OCI-LY3 (cell line): ENCODE data around the gene KIRREL1.

Source experiments
- H2AFZ ChIP-seq: fragments of 200-600, 300-600 bp; shearing (Covaris generic); 2 replicates; pipeline ENCODE4 v1.6.0; 2014; ENCODE audit warnings: antibody characterized with exemption, low read depth, low read length
- H3K27ac ChIP-seq: fragments of 200-600, 300-600 bp; sonication (generic); 2 replicates; pipeline ENCODE4 v1.5.1; 2014; ENCODE audit warnings: mild to moderate bottlenecking, low read length, moderate library complexity, mixed read lengths
- H3K27me3 ChIP-seq: fragments of 200-600, 300-600 bp; sonication (generic); 2 replicates; pipeline ENCODE4 v1.6.1; 2014; ENCODE audit warnings: low read depth, low read length, mixed read lengths
- H3K36me3 ChIP-seq: fragments of 200-600, 300-600 bp; sonication (generic); replicated peaks from 2 replicates; pipeline ENCODE3; 2014; ENCODE audit warnings: low read depth, low read length, mixed read lengths
- H3K4me1 ChIP-seq: fragments of 300-600, 200-600 bp; sonication (generic); 2 replicates; pipeline ENCODE4 v1.6.1; 2014; ENCODE audit warnings: low read length, mixed read lengths
- H3K4me2 ChIP-seq: fragments of 200-600, 300-600 bp; sonication (generic); 2 replicates; pipeline ENCODE4 v1.6.1; 2014; ENCODE audit warnings: low read length, mixed read lengths
- H3K4me3 ChIP-seq: fragments of 300-600, 200-600 bp; sonication (generic); 2 replicates; pipeline ENCODE4 v1.5.1; 2014; ENCODE audit warnings: antibody characterized with exemption, mild to moderate bottlenecking, low read length, moderate library complexity
- H3K79me2 ChIP-seq: fragments of 300-600, 200-600 bp; shearing (Covaris generic); 2 replicates; pipeline ENCODE4 v1.6.1; 2014; ENCODE audit warnings: mild to moderate bottlenecking, low read length, mixed read lengths
- H3K9ac ChIP-seq: fragments of 300-600, 200-600 bp; shearing (Covaris generic); 2 replicates; pipeline ENCODE4 v1.6.0; 2014; ENCODE audit warnings: mild to moderate bottlenecking, low read length, moderate library complexity
- H3K9me3 ChIP-seq: fragments of 200-600, 300-600 bp; shearing (Covaris generic); 2 replicates; pipeline ENCODE4 v1.6.1; 2014; ENCODE audit warnings: low read length, mixed read lengths; ENCODE audit not compliant: insufficient read depth
- H4K20me1 ChIP-seq: fragments of 200-600, 300-600 bp; sonication (generic); 2 replicates; pipeline ENCODE4 v1.6.1; 2016; ENCODE audit warnings: low read length, mixed read lengths; ENCODE audit not compliant: insufficient read depth
- EZH2phosphoT487 ChIP-seq: fragments of 200-600 bp; shearing (Covaris generic); IDR thresholded peaks from 2 replicates; pipeline ENCODE4 v1.6.1; 2018; ENCODE audit warnings: antibody characterized with exemption, mixed run types, low read depth
- TF ChIP-seq, protein P1 (sequence below): fragments of 200-600, 300-600 bp; sonication (generic); IDR thresholded peaks from 2 replicates; pipeline ENCODE4 v1.5.1; 2014; ENCODE audit warnings: antibody characterized with exemption, low read length, low read depth

KIRREL1 gene

DNA sequence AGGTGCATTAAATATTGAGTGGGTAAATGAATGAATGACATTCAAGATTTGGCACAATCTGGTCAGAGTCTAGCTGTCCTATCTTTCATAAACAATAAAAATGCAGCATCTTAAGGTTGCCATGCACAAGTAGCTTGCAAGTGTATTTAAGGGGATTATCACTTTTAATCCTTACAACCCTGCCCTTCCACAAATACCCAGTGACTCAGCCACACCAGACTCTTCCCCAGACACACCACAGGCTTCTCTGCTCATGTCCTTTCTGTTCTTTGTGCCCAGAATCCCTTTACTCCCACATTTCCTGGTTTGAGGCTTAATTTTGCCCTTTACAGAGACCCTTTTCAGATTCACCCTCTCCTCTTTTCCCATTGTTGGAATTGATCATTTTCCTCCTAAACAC, 59.8 kb downstream of the KIRREL1 start:
- TF ChIP-seq, protein P1, sequence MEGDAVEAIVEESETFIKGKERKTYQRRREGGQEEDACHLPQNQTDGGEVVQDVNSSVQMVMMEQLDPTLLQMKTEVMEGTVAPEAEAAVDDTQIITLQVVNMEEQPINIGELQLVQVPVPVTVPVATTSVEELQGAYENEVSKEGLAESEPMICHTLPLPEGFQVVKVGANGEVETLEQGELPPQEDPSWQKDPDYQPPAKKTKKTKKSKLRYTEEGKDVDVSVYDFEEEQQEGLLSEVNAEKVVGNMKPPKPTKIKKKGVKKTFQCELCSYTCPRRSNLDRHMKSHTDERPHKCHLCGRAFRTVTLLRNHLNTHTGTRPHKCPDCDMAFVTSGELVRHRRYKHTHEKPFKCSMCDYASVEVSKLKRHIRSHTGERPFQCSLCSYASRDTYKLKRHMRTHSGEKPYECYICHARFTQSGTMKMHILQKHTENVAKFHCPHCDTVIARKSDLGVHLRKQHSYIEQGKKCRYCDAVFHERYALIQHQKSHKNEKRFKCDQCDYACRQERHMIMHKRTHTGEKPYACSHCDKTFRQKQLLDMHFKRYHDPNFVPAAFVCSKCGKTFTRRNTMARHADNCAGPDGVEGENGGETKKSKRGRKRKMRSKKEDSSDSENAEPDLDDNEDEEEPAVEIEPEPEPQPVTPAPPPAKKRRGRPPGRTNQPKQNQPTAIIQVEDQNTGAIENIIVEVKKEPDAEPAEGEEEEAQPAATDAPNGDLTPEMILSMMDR: no peak
- no peak for TF ChIP-seq EZH2phosphoT487
- Histone ChIP-seq H3K9ac (no peak overlapping the region), H2AFZ (no peak overlapping the region), H3K9me3 (no peaks in the 10 kb centered on the region), H3K4me1 (no peaks in the 10 kb centered on the region), H3K27ac (no peak overlapping the region), H3K4me3 (no peak overlapping the region), H3K27me3 (peaks cover 83% of the 10 kb centered on the region), H3K79me2 (no peaks in the 10 kb centered on the region), H3K36me3 (no peaks in the 10 kb centered on the region), H4K20me1 (no peaks in the 10 kb centered on the region), H3K4me2 (no peak overlapping the region)

DNA sequence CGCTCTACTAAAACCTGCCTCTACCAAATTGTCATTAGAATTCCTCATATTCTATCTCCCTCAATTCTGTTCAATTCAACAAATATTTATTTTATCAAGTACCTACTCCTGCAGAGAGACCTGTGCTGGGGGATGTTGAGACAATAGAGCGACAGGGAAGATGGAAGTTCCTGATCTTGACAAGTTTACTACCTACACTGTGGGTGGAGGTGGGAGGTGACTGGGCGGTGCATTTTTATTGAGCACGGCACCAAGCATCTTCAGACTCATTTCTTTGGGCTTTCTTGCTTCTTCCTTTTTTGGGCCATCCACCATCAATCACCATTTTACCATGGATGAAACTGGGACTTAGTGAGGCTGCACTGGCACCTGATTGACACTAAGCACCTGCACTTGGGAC, 61.3 kb downstream of the KIRREL1 start:
- Histone ChIP-seq H3K9me3 (no peaks in the 10 kb centered on the region), H2AFZ (no peak overlapping the region), H3K4me1 (no peaks in the 10 kb centered on the region), H3K27ac (no peak overlapping the region), H3K4me3 (no peak overlapping the region), H3K4me2 (no peak overlapping the region), H3K27me3 (peaks cover 83% of the 10 kb centered on the region), H3K79me2 (no peaks in the 10 kb centered on the region), H3K9ac (no peak overlapping the region), H3K36me3 (no peaks in the 10 kb centered on the region), H4K20me1 (no peaks in the 10 kb centered on the region)
- TF ChIP-seq EZH2phosphoT487: no peak
- TF ChIP-seq, protein P1: no peak

DNA sequence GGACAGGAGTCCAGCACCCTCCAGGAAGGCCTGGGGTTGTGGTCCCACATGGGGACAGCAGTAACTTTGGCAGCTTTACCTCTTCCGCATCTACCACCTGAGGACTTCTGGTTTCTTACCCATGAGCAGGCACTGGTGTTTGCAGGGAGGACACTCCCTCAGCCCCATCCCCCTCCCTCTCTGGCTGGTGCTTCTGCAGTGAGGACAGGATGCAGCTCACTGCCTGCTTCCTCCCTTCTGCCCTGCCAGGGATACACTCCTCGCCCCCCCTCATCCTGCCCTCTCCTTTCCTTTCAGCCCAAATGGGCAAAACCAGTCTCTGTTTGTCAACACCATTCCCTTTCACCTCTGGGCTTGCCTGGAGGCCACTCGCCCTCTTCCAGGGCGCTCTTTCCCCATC, 62.4 kb downstream of the KIRREL1 start:
- Histone ChIP-seq H3K27me3 (peaks cover 84% of the 10 kb centered on the region), H3K79me2 (no peaks in the 10 kb centered on the region), H3K27ac (no peak overlapping the region), H4K20me1 (no peaks in the 10 kb centered on the region), H3K4me3 (no peak overlapping the region), H2AFZ (no peak overlapping the region), H3K9ac (no peak overlapping the region), H3K36me3 (no peaks in the 10 kb centered on the region), H3K4me1 (no peaks in the 10 kb centered on the region), H3K9me3 (no peaks in the 10 kb centered on the region), H3K4me2 (no peak overlapping the region)
- TF ChIP-seq EZH2phosphoT487: no peak
- TF ChIP-seq, protein P1: no peak

DNA sequence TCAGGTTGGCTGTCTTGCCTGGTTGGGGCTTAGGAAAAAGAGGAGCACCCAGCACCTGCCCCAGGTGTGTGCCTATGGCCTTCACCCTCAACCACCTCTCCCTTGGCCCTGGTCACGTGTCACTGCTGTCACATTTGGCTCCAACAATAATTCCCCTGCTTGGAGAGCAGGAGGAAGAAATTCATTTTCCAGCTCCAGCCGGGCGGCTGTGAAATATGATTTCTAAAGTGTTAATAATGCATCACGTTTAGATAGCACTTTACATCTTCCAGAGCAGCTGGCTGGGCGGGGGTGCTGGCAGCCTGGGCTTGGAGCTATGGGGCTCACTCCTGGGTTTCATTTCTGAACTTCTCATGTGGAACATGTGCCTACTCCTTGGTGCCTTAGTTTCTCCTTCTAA, 63.1 kb downstream of the KIRREL1 start:
- Histone ChIP-seq H3K9ac (no peak overlapping the region), H3K4me1 (no peaks in the 10 kb centered on the region), H4K20me1 (no peaks in the 10 kb centered on the region), H3K4me2 (no peak overlapping the region), H3K4me3 (no peak overlapping the region), H3K27ac (no peak overlapping the region), H3K9me3 (no peaks in the 10 kb centered on the region), H3K79me2 (no peaks in the 10 kb centered on the region), H3K27me3 (peaks cover 84% of the 10 kb centered on the region), H3K36me3 (no peaks in the 10 kb centered on the region), H2AFZ (no peak overlapping the region)
- TF ChIP-seq EZH2phosphoT487: no peak
- TF ChIP-seq, protein P1: no peak
